Small intestine (tissue), 7 donors: ENCODE results near the gene FAM3A. TPM values are rescaled to one million over a fixed set of nuclear protein-coding genes. Genes with fewer than 3 reads are reported as not detected.

ENCODE experiments used
- DNase-seq, 2 donors: peaks; one replicate each; pipeline versions ENCODE4 v3.0.0 to v3.0.0-alpha.2; 2013
- FAIRE-seq: peaks from 2 replicates; lab custom pipeline; 2012; peaks lifted over from hg19 to GRCh38; lab: Jason Lieb, UNC
- H3K27ac ChIP-seq, 3 donors: one replicate each; pipeline ENCODE4 v1.5.1; 2013; ENCODE audit warnings: low read length in 2 of 3, mild to moderate bottlenecking in 2 of 3, control low read depth in 1 of 3, inconsistent platforms in 1 of 3, low read depth in 1 of 3, moderate library complexity in 1 of 3
- H3K27me3 ChIP-seq, 3 donors: one replicate each; pipeline ENCODE4 v1.6.1; 2013; ENCODE audit warnings: low read length in 3 of 3, inconsistent platforms in 1 of 3; ENCODE audit not compliant: control insufficient read depth in 3 of 3, insufficient read depth in 3 of 3
- H3K36me3 ChIP-seq, 3 donors: one replicate each; pipeline ENCODE4 v1.6.1; 2013; ENCODE audit warnings: low read length in 3 of 3, inconsistent platforms in 1 of 3, low read depth in 1 of 3, mild to moderate bottlenecking in 1 of 3, moderate library complexity in 1 of 3; ENCODE audit not compliant: control insufficient read depth in 3 of 3, insufficient read depth in 2 of 3
- H3K4me1 ChIP-seq, 3 donors: one replicate each; pipeline ENCODE4 v1.6.1; 2013; ENCODE audit warnings: low read length in 2 of 3, inconsistent platforms in 1 of 3, low read depth in 1 of 3, mild to moderate bottlenecking in 1 of 3, moderate library complexity in 1 of 3; ENCODE audit not compliant: control insufficient read depth in 3 of 3, insufficient read depth in 2 of 3
- H3K4me3 ChIP-seq, 3 donors: one replicate each; pipeline ENCODE4 v1.5.1; 2013; ENCODE audit warnings: low read length in 3 of 3, control low read depth in 1 of 3, inconsistent platforms in 1 of 3, low read depth in 1 of 3, mild to moderate bottlenecking in 1 of 3, moderate library complexity in 1 of 3
- H3K9me3 ChIP-seq, 2 donors: one replicate each; pipeline ENCODE4 v1.6.1; 2013; ENCODE audit warnings: low read depth in 1 of 2, low read length in 1 of 2; ENCODE audit not compliant: control insufficient read depth in 2 of 2, insufficient read depth in 1 of 2
- WGBS, 3 donors: extraction: QIAGEN DNeasy Blood & Tissue Kit; methylation state at CpG; one replicate each; pipeline ENCODE4 v1.1.7; 2013; 5-methylcytosine and 5-hydroxymethylcytosine counted together
- polyA plus RNA-seq, 4 donors: library from polyadenylated mRNA; stranded (reverse) in 3 of 4; unstranded in 1 of 4; fragments of 200-250 nt in 3 of 4; fragments of 120-200 nt in 1 of 4; gene quantifications; one replicate each; pipeline versions ENCODE4 v1.2.1 to v1.2.3, GENCODE V29; 2013
- donor health status: healthy with polysubstance abuse.
- donor health status: control.
- donor health status: control.
- donor health status: Bipolar disorder and iron deficiency.
- donor health status: healthy.

FAM3A gene
- polyA plus RNA-seq, 4 donors: 45.6 to 123 (median 90.1) TPM

GRCh38 chrX:154548028-154548316, 31.9 kb upstream of the FAM3A start:
- Histone ChIP-seq H3K4me3 (peak overlapping the region; percentile 57 to 79 (median 64)), H3K9me3 (no peaks in the 10 kb centered on the region), H3K4me1 (peaks cover 0 to 5% (median 0%) of the 10 kb centered on the region in 3 donors), H3K27me3 (no peaks in the 10 kb centered on the region), H3K36me3 (peaks cover 0 to 13% (median 1%) of the 10 kb centered on the region in 3 donors), H3K27ac (peak overlapping the region; percentile 86 to 98 (median 95))
- no peak for DNase-seq
- FAIRE-seq: no peak
- 0 to 41% (median 10%) methylated on average over 9 of the region's 9 CpGs for WGBS, 3 donors

DNA sequence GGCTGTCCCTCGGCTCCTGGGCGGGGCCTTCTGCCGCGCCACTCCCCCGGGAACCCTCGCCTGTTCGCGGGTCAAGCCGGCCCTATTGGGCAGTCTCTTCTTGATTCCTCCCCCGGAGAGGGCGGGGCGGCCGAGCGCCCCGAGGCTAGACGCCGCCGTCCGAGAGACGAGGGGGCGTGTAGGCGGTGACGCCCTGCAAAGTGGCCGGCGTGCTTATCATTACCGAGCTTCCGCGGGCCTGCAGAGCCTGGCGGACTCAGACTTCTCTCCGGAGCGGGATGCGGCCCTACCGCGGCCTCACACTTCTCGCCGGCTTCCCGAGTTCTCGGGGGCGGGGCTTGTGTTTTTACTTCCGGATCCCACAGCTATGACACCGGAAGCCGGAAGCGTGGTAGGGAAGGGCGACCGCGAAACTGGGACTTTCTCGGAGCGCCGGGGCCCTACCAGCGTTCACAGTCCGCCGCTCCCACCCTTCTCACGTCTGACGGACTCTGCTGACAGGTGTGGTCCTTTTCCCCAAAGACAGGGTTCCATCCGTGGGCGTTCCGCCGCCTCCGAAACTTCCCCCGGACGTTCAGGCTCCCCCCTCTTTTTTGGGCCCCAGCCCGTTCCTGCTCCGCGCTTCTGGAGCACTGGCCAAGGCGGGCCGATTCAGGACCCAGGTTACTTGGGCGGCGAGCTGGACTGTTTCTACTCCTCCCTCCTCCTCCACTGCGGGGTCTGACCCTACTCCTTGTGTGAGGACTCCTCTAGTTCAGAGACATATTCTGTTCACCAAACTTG, 31.4 kb upstream of the FAM3A start, which contains the start of gene IKBKG:
Gene IKBKG (plus strand): TSS at position 376 of the 783 bp plus-strand sequence. CDS start 4,383 bp downstream, outside the sequence.
- no peaks in the 10 kb centered on the region for H3K9me3 ChIP-seq
- FAIRE-seq (no peak), DNase-seq (peak; percentile 86 to 93)
- H3K27ac ChIP-seq: peak within 1 kb of the TSS; percentile 86 to 98 (median 95)
- H3K4me1 ChIP-seq: peaks cover 0 to 5% (median 0%) of the 10 kb centered on the region in 3 donors
- H3K36me3 ChIP-seq: peaks cover 0 to 12% (median 0%) of the 10 kb centered on the region in 3 donors
- 1 to 44% (median 11%) methylated on average over 48 to 69 of the region's 69 CpGs for WGBS, 3 donors
- H3K4me3 ChIP-seq: peak within 1 kb of the TSS; percentile 57 to 79 (median 64)
- H3K27me3 ChIP-seq: no peaks in the 10 kb centered on the region

DNA sequence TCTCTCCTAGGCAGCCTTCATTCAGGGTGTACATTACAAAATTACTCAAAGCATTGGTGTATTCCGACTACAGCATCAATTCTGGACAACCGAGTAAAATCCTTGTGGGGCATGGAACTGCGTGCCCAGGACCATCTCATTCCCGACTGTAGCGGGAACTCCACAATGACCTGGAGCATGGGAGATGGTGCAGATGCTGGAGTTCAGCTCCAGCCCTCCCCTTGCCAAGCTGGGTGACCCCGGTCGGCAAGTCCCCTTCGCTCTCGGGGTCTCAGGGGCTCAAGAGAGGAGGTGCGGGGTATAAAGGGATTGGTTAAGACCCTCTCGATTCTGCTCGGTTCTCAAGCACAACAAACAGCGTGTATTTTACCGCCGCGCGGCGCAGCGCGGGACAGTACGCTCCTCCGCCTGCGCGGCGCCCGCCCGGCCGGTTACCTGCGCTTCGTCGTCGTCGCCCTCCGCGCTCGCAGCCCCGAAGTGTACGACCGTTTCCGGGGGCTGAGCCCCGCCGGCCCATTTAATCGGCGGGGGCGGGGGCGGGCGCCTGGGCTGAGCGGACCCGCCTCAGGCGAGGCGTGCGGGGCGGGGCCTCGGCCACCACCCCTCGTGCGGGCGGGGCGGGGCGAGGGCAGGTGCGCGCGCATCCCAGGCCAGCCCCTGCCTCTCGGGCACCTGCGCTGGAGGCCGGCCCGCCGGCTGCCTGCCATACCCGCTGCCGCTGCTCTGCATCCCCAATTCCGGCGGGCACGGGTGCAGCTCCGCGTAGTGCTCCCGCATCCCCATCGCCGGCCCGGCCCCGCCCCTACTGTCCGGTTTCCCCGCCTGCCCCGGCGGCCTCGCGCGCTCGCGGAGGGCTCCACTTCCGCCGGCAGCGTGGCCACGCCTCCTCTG, 30.6 kb upstream of the FAM3A start, which contains the start of gene G6PD:
Gene G6PD (minus strand): TSS at position 493 of the 891 bp plus-strand sequence. CDS start 691 bp downstream, outside the sequence.
- DNase-seq (peak in 1 of 2 donors; percentile 68), FAIRE-seq (no peak)
- peaks cover 0 to 5% (median 0%) of the 10 kb centered on the region in 3 donors for H3K4me1 ChIP-seq
- 1 to 48% (median 9%) methylated on average over 8 to 92 of the region's 92 CpGs for WGBS, 3 donors
- no peaks in the 10 kb centered on the region for H3K27me3 ChIP-seq
- H3K36me3 ChIP-seq: peaks cover 0 to 17% (median 0%) of the 10 kb centered on the region in 3 donors
- no peaks in the 10 kb centered on the region for H3K9me3 ChIP-seq
- peak within 1 kb of the TSS; percentile 86 to 98 (median 95) for H3K27ac ChIP-seq
- H3K4me3 ChIP-seq: peak within 1 kb of the TSS; percentile 57 to 79 (median 64)

- Histone ChIP-seq H3K27me3 (no peaks in the 10 kb centered on the region), H3K4me1 (peaks cover 0 to 5% (median 0%) of the 10 kb centered on the region in 3 donors), H3K4me3 (peak overlapping the region in 2 of 3 donors; percentile 64 to 79), H3K27ac (no peak overlapping the region), H3K9me3 (no peaks in the 10 kb centered on the region), H3K36me3 (peaks cover 0 to 20% (median 0%) of the 10 kb centered on the region in 3 donors)
- DNase-seq: no peak
- no peak for FAIRE-seq
- WGBS, 3 donors: 92 to 96% (median 92%) methylated on average over 14 to 17 of the region's 17 CpGs
These were observed 29.7 kb upstream of the FAM3A start for GRCh38 chrX:154545673-154546274.

DNA sequence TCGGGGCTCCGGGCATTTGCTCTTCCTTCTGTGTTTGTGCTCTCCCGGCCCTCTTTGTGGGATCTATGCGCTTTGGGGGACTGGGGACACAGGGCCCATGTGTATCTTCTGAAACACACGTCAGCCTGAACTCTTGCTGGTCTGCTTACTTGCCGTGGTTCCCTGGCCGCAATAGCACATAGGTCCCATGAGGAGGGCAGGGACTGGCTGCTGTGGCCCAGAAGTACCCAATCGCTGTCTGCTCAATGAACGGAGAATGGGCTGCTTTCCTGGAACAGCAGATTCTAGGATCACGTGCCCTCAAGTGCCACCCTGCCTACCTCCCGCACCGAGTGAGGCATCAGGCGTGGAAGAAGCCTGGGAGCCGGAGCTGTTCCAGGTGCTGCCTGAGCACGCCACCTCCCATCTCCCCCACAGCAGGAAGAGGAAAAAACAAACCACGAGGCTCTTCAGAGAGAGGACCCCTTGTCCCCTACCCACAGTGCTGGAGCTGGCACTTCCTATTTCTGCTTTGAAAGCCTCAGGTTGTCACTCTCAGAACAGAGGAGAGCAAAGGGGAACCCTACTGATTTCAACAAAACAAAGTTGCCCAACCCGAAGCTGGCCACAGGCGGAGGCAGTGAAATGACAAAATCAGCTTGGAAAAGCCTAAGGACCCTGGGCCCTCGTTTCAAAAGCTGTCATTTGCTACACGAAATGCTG, 26.8 kb upstream of the FAM3A start:
- H3K4me1 ChIP-seq: peaks cover 0 to 5% (median 0%) of the 10 kb centered on the region in 3 donors
- H3K27me3 ChIP-seq: no peaks in the 10 kb centered on the region
- no peak overlapping the region for H3K4me3 ChIP-seq
- FAIRE-seq (no peak), DNase-seq (no peak)
- peaks cover 0 to 20% (median 0%) of the 10 kb centered on the region in 3 donors for H3K36me3 ChIP-seq
- WGBS, 3 donors: 72 to 78% (median 76%) methylated on average over 17 to 20 of the region's 20 CpGs
- H3K27ac ChIP-seq: peak overlapping the region in 1 of 3 donors; percentile 52
- no peaks in the 10 kb centered on the region for H3K9me3 ChIP-seq

GRCh38 chrX:154541896-154542722, 26.1 kb upstream of the FAM3A start:
- no peak for DNase-seq
- WGBS, 3 donors: 61 to 63% (median 62%) methylated on average over 7 to 12 of the region's 12 CpGs

DNA sequence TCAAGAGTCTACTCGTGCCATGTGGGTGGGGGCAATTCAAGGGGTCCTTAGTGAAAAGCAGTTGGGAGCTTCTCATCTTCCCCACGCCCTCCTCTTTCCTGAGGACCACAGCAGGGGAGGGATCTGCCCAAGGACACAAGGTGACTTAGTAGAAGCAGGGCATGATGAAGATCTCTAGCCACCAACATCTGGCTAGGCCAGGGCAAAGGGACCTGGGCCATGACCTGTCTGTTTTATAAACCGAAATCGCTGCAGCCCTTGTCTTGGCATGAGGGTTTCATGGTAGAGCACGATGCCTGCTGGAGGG, 25.5 kb upstream of the FAM3A start:
- WGBS, 3 donors: 70 to 94% (median 75%) methylated on average over 5 of the region's 5 CpGs
- Histone ChIP-seq H3K27ac (peak overlapping the region in 1 of 3 donors; percentile 67), H3K36me3 (peaks cover 0 to 20% (median 0%) of the 10 kb centered on the region in 3 donors), H3K27me3 (no peaks in the 10 kb centered on the region), H3K9me3 (no peaks in the 10 kb centered on the region), H3K4me3 (no peak overlapping the region), H3K4me1 (peaks cover 0 to 5% (median 0%) of the 10 kb centered on the region in 3 donors)
- no peak for DNase-seq
- FAIRE-seq: no peak

More at GRCh38 chrX:154541896-154542722, 26.1 kb upstream of the FAM3A start:
- no peaks in the 10 kb centered on the region for H3K9me3 ChIP-seq
- no peaks in the 10 kb centered on the region for H3K27me3 ChIP-seq
- peak overlapping the region in 1 of 3 donors; percentile 67 for H3K27ac ChIP-seq
- H3K4me1 ChIP-seq: peaks cover 0 to 5% (median 0%) of the 10 kb centered on the region in 3 donors
- no peak overlapping the region for H3K4me3 ChIP-seq
- FAIRE-seq: no peak
- peaks cover 0 to 20% (median 0%) of the 10 kb centered on the region in 3 donors for H3K36me3 ChIP-seq
